Type B pancreatic cell (in vitro differentiated cells): ENCODE results near the gene ERMN. TPM values are rescaled to one million over a fixed set of nuclear protein-coding genes. Genes with fewer than 3 reads are reported as not detected.
"Not testable (repeated sequence)": the region's sequence is repeated elsewhere in the genome, so short reads cannot be mapped to it uniquely, and the experiment has no call there.

Experiments
- DNase-seq: peaks from one replicate; pipeline ENCODE4 v3.0.0; 2021; ENCODE audit warnings: mixed read lengths; ENCODE audit not compliant: unreplicated experiment; ENCODE audit errors: extremely low spot score
- H3K27ac Mint-ChIP-seq: 2 replicates; pipeline ENCODE4 v1.8.0; 2021; ENCODE audit warnings: mild to moderate bottlenecking, mixed read lengths
- H3K27me3 Mint-ChIP-seq: 2 replicates; pipeline ENCODE4 v1.8.0; 2021; ENCODE audit warnings: mixed read lengths
- H3K36me3 Mint-ChIP-seq: 2 replicates; pipeline ENCODE4 v1.8.0; 2021; ENCODE audit warnings: mixed read lengths
- H3K4me1 Mint-ChIP-seq: one replicate; pipeline ENCODE4 v1.8.0; 2021; ENCODE audit warnings: mixed read lengths; ENCODE audit not compliant: unreplicated experiment
- H3K4me3 Mint-ChIP-seq: 2 replicates; pipeline ENCODE4 v1.8.0; 2021; ENCODE audit warnings: mild to moderate bottlenecking, mixed read lengths
- H3K9me3 Mint-ChIP-seq: 2 replicates; pipeline ENCODE4 v1.8.0; 2021; ENCODE audit warnings: mixed read lengths
- CTCF ChIP-seq: fragments of 200-600 bp; sonication (generic); conservative IDR thresholded peaks from 2 replicates; pipeline ENCODE4 v1.5.0; 2021; ENCODE audit warnings: antibody characterized with exemption, mild to moderate bottlenecking
- long read RNA-seq: library from polyadenylated mRNA; unstranded; transcript quantifications from one replicate; pipeline ENCODE4 v2.0.0, GENCODE V29; 2020
- total RNA-seq: library from RNA; stranded (reverse); gene quantifications from 2 replicates; pipeline ENCODE4 v1.2.1, GENCODE V29; 2021; ENCODE audit warnings: low replicate concordance

The ERMN gene
- total RNA-seq: 1.2 and 1.6 TPM in 2 replicates
- long read RNA-seq, transcript ERMN-205 (3 exons, 3,793 nt): major isoform, 11 of 12 reads
- long read RNA-seq, partial matches to known transcripts: 0 of 12 reads
- long read RNA-seq, other reads (novel, unspliced or antisense): 1 of 12 reads

GRCh38 chr2:157325786-157326185, at the start of gene ERMN:
TSS of gene ERMN (minus strand) at chr2:157325824. CDS start at chr2:157325642, 182 bp downstream.
- H3K36me3 Mint-ChIP-seq: no peaks in the 10 kb centered on the region
- no peak for DNase-seq
- no peak within 1 kb of the TSS for H3K27ac Mint-ChIP-seq
- peaks cover 7% of the 10 kb centered on the region for H3K27me3 Mint-ChIP-seq
- TF ChIP-seq CTCF: no peak
- H3K4me3 Mint-ChIP-seq: no peak within 1 kb of the TSS
- H3K9me3 Mint-ChIP-seq: no peaks in the 10 kb centered on the region
- no peaks in the 10 kb centered on the region for H3K4me1 Mint-ChIP-seq

- peaks cover 17% of the 10 kb centered on the region for H3K9me3 Mint-ChIP-seq
- no peak for DNase-seq
- no peak for TF ChIP-seq CTCF
- H3K4me3 Mint-ChIP-seq: no peak overlapping the region
- H3K4me1 Mint-ChIP-seq: no peaks in the 10 kb centered on the region
- no peak overlapping the region for H3K27ac Mint-ChIP-seq
- H3K27me3 Mint-ChIP-seq: no peaks in the 10 kb centered on the region
- no peaks in the 10 kb centered on the region for H3K36me3 Mint-ChIP-seq
Measured at GRCh38 chr2:157375384-157375783, 49.8 kb upstream of the ERMN start.

- not testable (repeated sequence) for H3K4me1 Mint-ChIP-seq, DNase-seq, H3K36me3 Mint-ChIP-seq, H3K9me3 Mint-ChIP-seq, H3K27ac Mint-ChIP-seq, H3K4me3 Mint-ChIP-seq, H3K27me3 Mint-ChIP-seq
Measured at GRCh38 chr2:157368508-157368907, 42.9 kb upstream of the ERMN start.

- Mint-ChIP-seq H3K36me3 (no peaks in the 10 kb centered on the region), H3K27me3 (no peaks in the 10 kb centered on the region), H3K4me1 (peaks cover 4% of the 10 kb centered on the region), H3K9me3 (no peaks in the 10 kb centered on the region), H3K27ac (no peak overlapping the region), H3K4me3 (no peak overlapping the region)
- TF ChIP-seq CTCF: no peak
- no peak for DNase-seq
Measured at GRCh38 chr2:157367704-157368103, 42.1 kb upstream of the ERMN start.

- DNase-seq: no peak
- peaks cover 7% of the 10 kb centered on the region for H3K9me3 Mint-ChIP-seq
- no peaks in the 10 kb centered on the region for H3K27me3 Mint-ChIP-seq
- no peak overlapping the region for H3K27ac Mint-ChIP-seq
- no peak for TF ChIP-seq CTCF
- peaks cover 4% of the 10 kb centered on the region for H3K4me1 Mint-ChIP-seq
- H3K36me3 Mint-ChIP-seq: no peaks in the 10 kb centered on the region
- H3K4me3 Mint-ChIP-seq: no peak overlapping the region
Measured at GRCh38 chr2:157364257-157364974, 38.8 kb upstream of the ERMN start.

GRCh38 chr2:157363612-157364101, 38.0 kb upstream of the ERMN start:
- TF ChIP-seq CTCF: no peak
- Mint-ChIP-seq H3K4me3 (no peak overlapping the region), H3K9me3 (peaks cover 7% of the 10 kb centered on the region), H3K27ac (no peak overlapping the region), H3K4me1 (peaks cover 4% of the 10 kb centered on the region), H3K36me3 (no peaks in the 10 kb centered on the region), H3K27me3 (no peaks in the 10 kb centered on the region)
- DNase-seq: no peak
